IPS-20b (cell line): ENCODE data around the gene HEXA.
"Not testable (repeated sequence)": the region's sequence is repeated elsewhere in the genome, so short reads cannot be mapped to it uniquely, and the experiment has no call there.

Experiments
- H3K27ac ChIP-seq: one replicate; pipeline ENCODE4 v1.5.1; 2013; ENCODE audit warnings: low read length
- H3K27me3 ChIP-seq: 2 replicates; pipeline ENCODE4 v1.6.1; 2013; ENCODE audit warnings: mild to moderate bottlenecking, low read length, inconsistent platforms; ENCODE audit not compliant: insufficient read depth
- H3K36me3 ChIP-seq: 2 replicates; pipeline ENCODE4 v1.6.1; 2013; ENCODE audit warnings: low read depth, mild to moderate bottlenecking, inconsistent platforms, low read length, moderate library complexity; ENCODE audit not compliant: insufficient read depth
- H3K4me1 ChIP-seq: 2 replicates; pipeline ENCODE4 v1.6.1; 2013; ENCODE audit warnings: mild to moderate bottlenecking, control low read depth, inconsistent platforms, low read length, moderate library complexity; ENCODE audit not compliant: insufficient read depth
- H3K4me3 ChIP-seq: 2 replicates; pipeline ENCODE4 v1.5.1; 2013; ENCODE audit warnings: mild to moderate bottlenecking, low read length, inconsistent platforms
- H3K9ac ChIP-seq: 2 replicates; pipeline ENCODE4 v1.6.1; 2013; ENCODE audit warnings: low read depth, mild to moderate bottlenecking, inconsistent platforms, low read length, moderate library complexity
- H3K9me3 ChIP-seq: 2 replicates; pipeline ENCODE4 v1.6.1; 2013; ENCODE audit warnings: mild to moderate bottlenecking, low read depth, low read length, inconsistent platforms; ENCODE audit not compliant: insufficient read depth

HEXA gene

DNA sequence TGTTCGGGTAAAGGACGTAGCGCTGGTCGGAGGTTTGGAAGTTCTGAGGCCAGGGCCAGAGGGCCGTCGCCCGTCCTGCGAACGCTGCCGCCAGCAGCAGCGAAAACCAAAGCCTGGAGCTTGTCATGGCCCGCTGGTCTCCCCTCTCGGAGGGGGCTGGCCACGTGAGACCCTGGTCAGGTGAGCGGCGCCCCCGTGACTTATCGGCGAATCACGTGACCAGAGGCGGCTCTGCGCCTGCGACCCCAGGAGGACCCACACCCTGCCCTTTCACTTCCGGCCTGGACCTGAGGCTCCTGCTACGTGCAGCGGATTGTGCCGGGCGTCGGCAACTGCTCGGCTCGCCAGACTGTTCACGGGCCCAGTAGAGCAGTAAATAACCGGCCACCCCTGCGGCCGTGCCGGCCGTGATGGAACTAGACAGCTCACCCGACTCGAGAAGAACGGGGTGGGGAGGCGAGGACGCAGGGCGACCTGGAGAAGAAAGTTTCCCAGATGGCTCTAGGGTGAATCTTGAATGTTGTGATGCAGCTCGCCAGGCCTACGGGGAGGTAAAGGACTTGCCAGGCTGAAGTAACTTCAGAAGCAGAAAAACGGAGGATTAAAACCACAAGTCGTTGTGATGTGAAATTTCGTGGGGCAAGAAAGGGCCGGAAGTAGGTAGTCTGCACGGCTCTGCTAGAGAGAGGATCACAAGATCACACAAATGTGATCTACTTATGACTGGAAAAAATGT is at the start of gene HEXA:
TSS of gene HEXA (minus strand) at position 169 of the 736 bp plus-strand sequence. CDS start at position 127, 42 bp downstream.
- H3K27ac ChIP-seq = peak within 1 kb of the TSS; percentile 66
- H3K27me3 ChIP-seq = peaks cover 10% of the 10 kb centered on the region; the same call in 1 of the 2 replicates
- no peaks in the 10 kb centered on the region for H3K36me3 ChIP-seq
- no peaks in the 10 kb centered on the region for H3K9me3 ChIP-seq
- no peaks in the 10 kb centered on the region; the same call in 1 of the 2 replicates for H3K4me1 ChIP-seq
- H3K9ac ChIP-seq = peak within 1 kb of the TSS; percentile 97
- peak within 1 kb of the TSS; percentile 87 for H3K4me3 ChIP-seq

DNA sequence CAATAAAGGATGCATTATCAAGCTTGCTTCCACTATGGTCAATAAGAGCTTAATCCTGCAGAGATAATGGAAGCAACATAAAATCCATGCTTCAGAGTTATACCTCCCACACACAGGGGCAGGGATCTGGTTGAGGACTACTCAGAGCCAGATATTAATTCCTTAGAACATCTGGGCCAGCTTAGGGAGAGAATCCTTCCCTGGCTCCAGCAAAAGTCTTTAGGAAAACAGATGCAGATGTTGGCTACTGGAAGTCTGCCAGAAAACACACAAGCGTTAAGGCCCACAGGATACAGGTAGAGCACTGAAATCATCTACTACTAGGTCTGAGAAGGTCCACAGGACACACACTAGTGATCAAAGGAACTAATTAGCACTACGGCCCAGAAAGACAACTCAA is 47.4 kb upstream of the HEXA start:
- Histone ChIP-seq H3K27ac (no peak overlapping the region), H3K4me1 (no peaks in the 10 kb centered on the region), H3K4me3 (no peak overlapping the region), H3K9ac (no peak overlapping the region), H3K9me3 (peaks cover 23% of the 10 kb centered on the region), H3K36me3 (no peaks in the 10 kb centered on the region), H3K27me3 (no peaks in the 10 kb centered on the region; the same call in 1 of the 2 replicates)

- no peak overlapping the region for H3K27ac ChIP-seq
- no peak overlapping the region for H3K9ac ChIP-seq
Observed at GRCh38 chr15:72421484-72421883, 45.7 kb upstream of the HEXA start.

DNA sequence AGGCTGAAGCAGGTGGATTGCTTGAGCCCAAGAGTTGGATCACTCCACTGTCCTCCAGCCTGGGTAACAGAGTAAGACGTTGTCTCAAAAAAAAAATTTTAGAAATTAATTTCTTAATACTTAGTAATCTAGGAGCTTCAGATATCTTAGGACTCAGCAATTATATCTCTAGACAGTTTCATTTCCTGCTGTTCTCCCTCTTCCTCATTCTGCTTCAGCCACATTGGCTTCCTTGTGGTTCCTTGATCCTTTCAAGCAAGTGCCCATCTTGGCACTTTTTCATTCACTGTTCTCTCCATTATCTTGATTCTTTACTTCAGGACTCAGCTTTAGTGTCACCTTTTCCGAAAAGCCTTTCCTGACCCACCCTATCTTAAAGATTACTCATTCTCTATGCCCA is 44.8 kb upstream of the HEXA start:
- H3K27me3 ChIP-seq = no peaks in the 10 kb centered on the region; the same call in 1 of the 2 replicates
- H3K9me3 ChIP-seq = peaks cover 4% of the 10 kb centered on the region; the same call in 1 of the 2 replicates
- no peaks in the 10 kb centered on the region for H3K4me1 ChIP-seq
- no peak overlapping the region for H3K9ac ChIP-seq
- H3K27ac ChIP-seq = no peak overlapping the region
- no peak overlapping the region for H3K4me3 ChIP-seq
- no peaks in the 10 kb centered on the region for H3K36me3 ChIP-seq

More at GRCh38 chr15:72421484-72421883, 45.7 kb upstream of the HEXA start:
- Histone ChIP-seq H3K9me3 (peaks cover 11% of the 10 kb centered on the region), H3K4me1 (no peaks in the 10 kb centered on the region), H3K27me3 (no peaks in the 10 kb centered on the region; the same call in 1 of the 2 replicates), H3K36me3 (no peaks in the 10 kb centered on the region), H3K4me3 (no peak overlapping the region)

DNA sequence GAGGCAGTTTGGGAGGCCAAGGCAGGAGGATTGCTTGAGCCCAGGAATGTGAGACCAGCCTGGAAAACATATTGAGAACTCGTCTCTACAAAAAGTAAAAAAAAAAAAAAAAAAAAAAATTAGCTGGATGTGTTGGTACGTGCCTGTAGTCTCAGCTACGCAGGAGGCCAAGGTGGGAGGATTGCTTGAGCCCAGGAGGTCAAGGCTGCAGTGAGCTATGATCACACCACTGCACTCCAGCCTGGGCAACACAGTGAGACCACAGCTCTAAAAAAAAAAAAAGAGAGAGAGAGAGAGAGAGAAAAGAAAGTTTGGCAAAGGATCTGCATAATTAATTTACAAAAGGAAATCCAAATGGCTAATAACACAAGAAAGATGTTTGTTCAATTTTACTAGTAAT is 44.0 kb upstream of the HEXA start:
- not testable (repeated sequence) for H3K27me3 ChIP-seq, H3K4me1 ChIP-seq, H3K9ac ChIP-seq, H3K27ac ChIP-seq, H3K4me3 ChIP-seq, H3K9me3 ChIP-seq, H3K36me3 ChIP-seq

GRCh38 chr15:72415304-72415703 is 39.5 kb upstream of the HEXA start:
- no peaks in the 10 kb centered on the region for H3K36me3 ChIP-seq
- H3K27me3 ChIP-seq = peaks cover 3% of the 10 kb centered on the region; the same call in 1 of the 2 replicates
- H3K4me3 ChIP-seq = no peak overlapping the region
- H3K9ac ChIP-seq = no peak overlapping the region
- no peak overlapping the region for H3K27ac ChIP-seq
- H3K4me1 ChIP-seq = no peaks in the 10 kb centered on the region
- H3K9me3 ChIP-seq = peaks cover 10% of the 10 kb centered on the region; the same call in 1 of the 2 replicates

DNA sequence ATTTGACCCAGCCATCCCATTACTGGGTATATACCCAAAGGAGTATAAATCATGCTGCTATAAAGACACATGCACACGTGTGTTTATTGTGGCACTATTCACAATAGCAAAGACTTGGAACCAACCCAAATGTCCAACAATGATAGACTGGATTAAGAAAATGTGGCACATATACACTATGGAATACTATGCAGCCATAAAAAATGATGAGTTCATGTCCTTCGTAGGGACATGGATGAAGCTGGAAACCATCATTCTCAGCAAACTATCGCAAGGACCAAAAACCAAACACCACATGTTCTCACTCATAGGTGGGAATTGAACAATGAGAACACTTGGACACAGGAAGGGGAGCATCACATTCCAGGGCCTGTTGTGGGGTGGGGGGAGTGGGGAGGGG is 37.5 kb upstream of the HEXA start:
- H3K27ac ChIP-seq, H3K4me1 ChIP-seq, H3K4me3 ChIP-seq, H3K9ac ChIP-seq, H3K36me3 ChIP-seq: not testable (repeated sequence)
- peaks cover 10% of the 10 kb centered on the region; the same call in 1 of the 2 replicates for H3K9me3 ChIP-seq
- H3K27me3 ChIP-seq = peaks cover 14% of the 10 kb centered on the region; the same call in 1 of the 2 replicates

GRCh38 chr15:72411544-72411943 is 35.7 kb upstream of the HEXA start:
- H3K27me3 ChIP-seq = peaks cover 30% of the 10 kb centered on the region; the same call in 1 of the 2 replicates
- H3K36me3 ChIP-seq = no peaks in the 10 kb centered on the region
- H3K27ac ChIP-seq = no peak overlapping the region

GRCh38 chr15:72411111-72411510 is 35.3 kb upstream of the HEXA start:
- Histone ChIP-seq H3K27me3 (peaks cover 35% of the 10 kb centered on the region; the same call in 1 of the 2 replicates), H3K9ac (no peak overlapping the region), H3K36me3 (no peaks in the 10 kb centered on the region)

More at GRCh38 chr15:72411544-72411943, 35.7 kb upstream of the HEXA start:
- Histone ChIP-seq H3K9me3 (peaks cover 10% of the 10 kb centered on the region; the same call in 1 of the 2 replicates), H3K4me1 (no peaks in the 10 kb centered on the region), H3K4me3 (no peak overlapping the region), H3K9ac (no peak overlapping the region)

DNA sequence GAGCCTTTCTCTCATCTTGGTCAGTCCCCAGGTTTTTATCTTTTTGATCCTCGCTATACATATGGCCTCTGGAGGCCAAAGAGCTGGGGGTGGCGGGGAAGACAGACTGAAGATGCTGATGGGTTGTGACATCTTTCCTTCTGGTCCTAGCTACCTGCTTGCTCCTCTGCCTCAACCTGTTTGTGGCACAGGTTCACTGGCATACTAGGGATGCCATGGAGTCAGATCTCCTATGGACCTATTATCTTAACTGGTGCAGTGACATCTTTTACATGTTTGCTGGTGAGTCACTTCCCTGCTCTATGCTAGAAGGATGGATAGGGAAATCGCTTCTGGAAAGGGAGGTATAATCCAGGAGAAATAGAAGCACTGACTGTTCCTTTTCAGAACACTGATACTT is 31.1 kb upstream of the HEXA start:
- Histone ChIP-seq H3K27me3 (peaks cover 68% of the 10 kb centered on the region), H3K9me3 (no peaks in the 10 kb centered on the region), H3K9ac (no peak overlapping the region), H3K4me1 (no peaks in the 10 kb centered on the region), H3K27ac (no peak overlapping the region), H3K4me3 (no peak overlapping the region), H3K36me3 (no peaks in the 10 kb centered on the region)

More at GRCh38 chr15:72411111-72411510, 35.3 kb upstream of the HEXA start:
- Histone ChIP-seq H3K27ac (no peak overlapping the region), H3K9me3 (peaks cover 10% of the 10 kb centered on the region; the same call in 1 of the 2 replicates), H3K4me1 (no peaks in the 10 kb centered on the region), H3K4me3 (no peak overlapping the region)

DNA sequence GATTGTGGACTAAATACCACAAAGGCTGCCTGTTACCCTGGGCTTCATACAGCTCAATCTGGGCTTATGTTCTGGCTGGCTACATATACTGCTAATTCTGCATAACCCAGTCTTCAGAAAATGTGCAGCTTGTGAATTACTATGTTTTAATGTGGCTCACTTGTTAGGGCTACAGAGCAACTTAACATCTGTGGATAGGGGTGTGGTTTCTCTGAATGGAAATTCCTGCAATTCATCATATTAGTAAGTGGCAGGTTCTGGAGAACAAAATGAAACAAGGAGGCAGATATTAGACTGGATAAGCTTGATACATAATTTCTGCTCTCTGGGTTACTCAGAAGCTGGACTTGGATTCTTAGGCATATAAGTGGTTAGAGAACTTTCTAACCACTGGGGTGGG is 29.0 kb upstream of the HEXA start:
- Histone ChIP-seq H3K9me3 (no peaks in the 10 kb centered on the region), H3K27ac (no peak overlapping the region), H3K27me3 (peaks cover 65% of the 10 kb centered on the region), H3K36me3 (no peaks in the 10 kb centered on the region), H3K9ac (no peak overlapping the region), H3K4me1 (no peaks in the 10 kb centered on the region), H3K4me3 (no peak overlapping the region)

DNA sequence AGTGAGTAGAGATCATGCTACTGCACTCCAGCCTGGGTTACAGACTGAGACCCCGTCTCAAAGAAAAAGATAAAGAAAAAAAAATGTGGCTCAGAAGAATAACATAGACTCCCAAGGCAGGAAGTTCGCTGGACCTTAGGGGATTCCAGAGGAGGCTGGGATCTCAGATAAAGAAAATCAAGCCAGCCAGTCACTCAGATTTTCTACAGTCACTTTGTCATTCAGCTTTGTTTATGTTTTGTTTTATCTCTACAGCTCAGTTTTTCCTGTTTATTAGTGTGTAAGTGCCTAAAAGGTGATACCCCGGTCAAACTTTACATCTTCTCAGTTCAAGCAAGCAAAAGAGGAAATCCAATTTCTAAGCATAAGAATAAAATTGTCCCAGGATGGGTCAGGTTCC is 28.5 kb upstream of the HEXA start:
- Histone ChIP-seq H3K27ac (no peak overlapping the region), H3K9ac (no peak overlapping the region), H3K27me3 (peaks cover 62% of the 10 kb centered on the region), H3K4me3 (no peak overlapping the region), H3K36me3 (no peaks in the 10 kb centered on the region), H3K9me3 (no peaks in the 10 kb centered on the region), H3K4me1 (no peaks in the 10 kb centered on the region)
